ENCODE results near the gene DCUN1D2.

Gene DCUN1D2

GRCh38 chr13:113420833-113421600 is 69.5 kb downstream of the DCUN1D2 start:
- DNase-seq = no peak

- no peak for DNase-seq
Observed at GRCh38 chr13:113420232-113420631, 70.3 kb downstream of the DCUN1D2 start.

DNA sequence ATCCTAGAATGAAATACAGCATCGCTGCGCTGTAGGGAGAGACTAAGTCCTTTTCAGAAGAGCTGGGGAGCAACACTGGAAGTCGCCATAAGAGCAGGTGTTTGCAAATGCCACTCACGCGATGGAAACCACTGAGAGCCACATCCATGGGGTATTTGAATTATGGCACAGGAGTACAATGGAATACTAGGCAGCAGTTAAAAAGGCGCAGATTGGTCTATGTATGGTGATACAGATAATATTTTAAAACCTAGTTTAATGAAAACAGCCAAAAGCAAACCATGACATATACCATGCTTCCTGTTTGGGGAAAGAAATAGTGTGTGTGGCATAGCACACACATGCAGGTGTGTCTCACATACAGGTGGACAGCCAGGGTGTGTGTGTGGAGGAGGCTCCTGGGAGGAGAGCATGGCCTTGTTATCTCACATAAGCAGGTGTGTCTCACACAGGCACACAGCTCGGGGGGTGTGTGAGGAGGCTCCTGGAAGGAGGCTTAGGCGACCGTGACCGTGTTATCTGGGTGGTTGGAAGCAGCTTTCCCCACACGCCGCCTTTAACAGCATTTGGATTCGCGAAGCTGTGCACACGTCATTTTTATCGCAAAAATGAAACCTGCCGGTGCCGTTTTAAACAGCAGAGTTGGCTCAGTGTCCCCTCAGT is 70.8 kb downstream of the DCUN1D2 start:
- DNase-seq = no peak

- DNase-seq = no peak
Observed at GRCh38 chr13:113418722-113419049, 71.8 kb downstream of the DCUN1D2 start.

GRCh38 chr13:113417836-113418721 is 72.4 kb downstream of the DCUN1D2 start:
- DNase-seq = no peak

DNA sequence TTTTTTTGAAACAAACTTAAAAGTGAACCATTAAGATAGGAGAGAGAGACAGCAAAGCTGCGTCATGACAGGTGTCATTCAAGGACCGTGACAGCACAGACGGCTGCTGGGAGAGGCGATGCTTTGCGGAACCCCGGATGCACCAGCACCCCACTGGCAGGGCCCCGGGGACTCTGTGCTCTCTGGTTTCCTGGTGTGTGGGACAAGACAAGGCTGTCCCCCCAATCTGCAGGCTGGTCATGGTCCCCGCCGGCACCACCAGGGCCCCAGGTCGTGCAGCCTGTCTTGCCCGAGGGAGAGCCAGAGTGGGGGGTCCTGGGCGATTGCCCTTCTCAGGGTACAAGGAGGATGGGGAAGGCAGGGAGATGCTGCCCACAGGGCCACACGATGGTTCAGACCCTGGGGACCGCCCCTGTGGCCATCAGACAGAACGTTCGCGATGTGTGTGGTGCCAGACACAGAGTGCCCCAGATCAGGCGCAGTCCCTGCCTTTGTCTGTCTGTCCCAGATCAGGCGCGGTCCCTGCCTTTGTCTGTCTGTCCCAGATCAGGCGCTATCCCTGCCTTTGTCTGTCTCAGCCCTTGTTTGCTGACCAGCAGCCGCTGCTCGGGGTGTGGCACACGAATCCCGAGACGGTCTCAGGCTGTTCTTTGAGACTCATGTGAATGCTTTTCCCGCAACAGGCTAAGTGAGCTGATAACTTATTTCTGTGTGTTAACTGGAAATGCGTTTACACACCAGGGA is 73.3 kb downstream of the DCUN1D2 start:
- DNase-seq = no peak

GRCh38 chr13:113415825-113416224 is 74.7 kb downstream of the DCUN1D2 start:
- DNase-seq = no peak

DNA sequence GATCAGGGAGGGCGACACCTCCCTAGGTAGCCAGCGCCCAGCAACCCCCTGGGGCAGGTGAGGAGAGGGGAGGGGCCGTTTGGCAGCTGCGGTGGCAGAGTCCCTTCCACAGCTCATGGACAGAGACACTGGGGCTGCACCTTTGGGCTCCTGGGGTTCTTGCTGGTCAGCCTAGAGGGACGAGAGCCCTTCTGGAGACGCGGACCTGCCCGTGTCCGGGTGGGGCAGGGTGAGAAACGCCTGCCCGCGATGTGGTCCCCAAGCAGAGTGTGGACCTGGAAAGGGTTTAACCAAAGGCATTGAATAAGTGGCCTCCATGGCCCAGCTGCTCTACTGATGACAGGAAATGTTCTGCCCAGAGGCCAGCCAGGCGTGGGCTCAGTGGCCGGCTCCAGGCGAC is 75.5 kb downstream of the DCUN1D2 start:
- DNase-seq = no peak

DNA sequence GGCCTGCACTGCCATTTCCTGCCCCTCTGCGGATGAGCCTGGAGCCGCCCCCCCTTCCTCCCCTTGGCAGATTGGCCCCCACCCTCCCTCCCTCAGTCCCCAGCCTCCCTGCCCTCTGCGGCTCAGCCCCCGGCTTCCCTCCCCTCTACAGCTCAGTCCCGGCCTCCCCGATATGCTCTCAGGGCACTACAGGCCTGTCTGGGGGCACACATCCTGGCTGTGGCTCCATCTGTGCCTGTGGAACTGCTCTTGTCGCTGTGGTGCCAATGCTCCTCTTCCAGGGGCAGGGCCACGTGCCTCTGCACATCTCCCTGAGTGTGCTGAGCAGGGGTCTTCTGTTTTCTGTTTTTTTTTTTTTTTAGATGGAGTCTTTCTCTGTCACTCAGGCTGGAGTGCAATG is 76.2 kb downstream of the DCUN1D2 start:
- no peak for DNase-seq

DNA sequence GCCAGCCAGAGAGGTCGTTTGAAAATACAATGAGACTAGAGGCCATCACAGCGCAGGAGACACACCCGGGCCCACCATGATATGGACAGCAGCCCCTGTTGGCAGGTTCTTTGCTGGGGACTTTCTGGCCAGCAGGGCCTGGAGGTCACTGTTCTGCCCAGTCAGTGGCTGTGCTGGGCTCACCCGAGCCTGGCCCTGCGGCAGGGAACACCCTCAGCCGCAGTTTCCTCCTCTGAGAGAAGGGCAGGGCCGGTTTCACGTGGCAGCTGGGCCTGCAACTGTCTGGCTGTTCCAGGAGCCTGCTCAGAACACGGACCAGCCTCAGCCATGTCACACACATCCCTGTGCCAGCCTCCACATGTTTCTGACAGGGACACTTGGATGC is 76.6 kb downstream of the DCUN1D2 start:
- DNase-seq = no peak

- DNase-seq = no peak
Observed at GRCh38 chr13:113413178-113413897, 77.2 kb downstream of the DCUN1D2 start.

GRCh38 chr13:113412440-113412839 is 78.1 kb downstream of the DCUN1D2 start:
- DNase-seq = no peak

- DNase-seq = no peak
Observed at GRCh38 chr13:113411216-113412023, 79.1 kb downstream of the DCUN1D2 start.

GRCh38 chr13:113410472-113411201 is 79.9 kb downstream of the DCUN1D2 start:
- no peak for DNase-seq

GRCh38 chr13:113408562-113408961 is 81.9 kb downstream of the DCUN1D2 start:
- no peak for DNase-seq

DNA sequence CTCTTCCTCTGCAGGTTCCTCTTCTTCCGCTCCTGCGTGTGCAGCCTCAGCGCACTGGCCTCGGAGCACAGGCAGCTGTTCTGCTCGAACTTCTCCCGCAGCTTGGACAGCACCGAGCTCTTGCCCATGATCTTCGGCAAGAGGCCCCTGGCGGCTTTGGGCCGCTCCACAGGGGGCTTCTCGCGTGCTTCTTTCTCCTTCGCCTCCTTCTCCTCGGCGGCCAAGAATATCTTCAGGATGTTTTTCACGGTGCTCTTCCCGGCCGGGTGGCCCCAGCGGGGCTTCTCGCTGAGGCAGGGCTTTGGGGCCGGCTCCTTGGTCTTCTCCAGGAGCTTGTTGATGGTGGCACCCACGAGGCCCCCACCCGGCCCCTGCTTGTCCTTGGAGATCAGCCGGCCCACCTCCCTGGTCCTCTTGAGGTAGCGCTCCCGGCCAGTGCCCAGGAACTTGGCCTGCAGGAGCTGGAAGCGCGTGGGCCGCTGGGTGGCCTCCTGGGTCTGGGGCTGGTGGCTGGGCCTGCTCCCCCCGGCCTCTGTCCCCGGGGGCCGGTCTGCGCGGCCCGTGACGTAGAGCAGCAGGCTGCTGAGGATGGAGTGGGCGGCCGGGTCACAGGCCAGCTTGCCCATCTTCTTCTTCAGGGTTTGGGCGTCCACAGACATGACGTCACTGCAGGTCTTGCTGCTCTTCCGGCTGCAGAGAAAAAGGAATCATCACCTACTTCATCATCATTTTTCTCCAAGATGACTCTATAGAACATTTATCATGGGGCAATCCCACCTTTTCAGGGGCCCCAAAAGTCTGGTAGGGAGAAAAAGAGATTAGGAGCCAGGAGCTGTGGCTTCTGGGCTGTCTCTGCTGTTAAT is 82.7 kb downstream of the DCUN1D2 start:
- no peak for DNase-seq

DNA sequence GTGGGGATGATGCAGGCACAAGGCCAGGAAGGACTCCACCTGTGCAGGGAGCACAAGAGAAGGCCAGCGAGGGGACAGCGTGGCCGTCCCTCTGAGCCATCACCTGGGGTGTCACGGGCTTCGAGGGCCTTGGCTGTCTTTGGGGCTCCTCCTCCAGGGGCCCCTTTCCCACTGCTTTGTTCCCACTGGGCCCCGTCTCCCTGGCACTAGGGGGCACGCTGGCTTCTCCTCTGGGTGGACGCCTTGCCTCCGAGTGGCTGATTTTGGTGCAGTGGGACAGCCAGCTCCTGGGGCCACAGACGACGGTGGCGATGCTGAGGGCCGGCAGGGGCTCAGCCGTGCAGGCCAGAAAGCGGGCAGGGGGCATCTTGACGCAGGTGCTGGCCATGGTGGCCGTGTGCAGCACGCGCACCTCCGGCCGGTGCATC is 83.4 kb downstream of the DCUN1D2 start:
- no peak for DNase-seq

DNA sequence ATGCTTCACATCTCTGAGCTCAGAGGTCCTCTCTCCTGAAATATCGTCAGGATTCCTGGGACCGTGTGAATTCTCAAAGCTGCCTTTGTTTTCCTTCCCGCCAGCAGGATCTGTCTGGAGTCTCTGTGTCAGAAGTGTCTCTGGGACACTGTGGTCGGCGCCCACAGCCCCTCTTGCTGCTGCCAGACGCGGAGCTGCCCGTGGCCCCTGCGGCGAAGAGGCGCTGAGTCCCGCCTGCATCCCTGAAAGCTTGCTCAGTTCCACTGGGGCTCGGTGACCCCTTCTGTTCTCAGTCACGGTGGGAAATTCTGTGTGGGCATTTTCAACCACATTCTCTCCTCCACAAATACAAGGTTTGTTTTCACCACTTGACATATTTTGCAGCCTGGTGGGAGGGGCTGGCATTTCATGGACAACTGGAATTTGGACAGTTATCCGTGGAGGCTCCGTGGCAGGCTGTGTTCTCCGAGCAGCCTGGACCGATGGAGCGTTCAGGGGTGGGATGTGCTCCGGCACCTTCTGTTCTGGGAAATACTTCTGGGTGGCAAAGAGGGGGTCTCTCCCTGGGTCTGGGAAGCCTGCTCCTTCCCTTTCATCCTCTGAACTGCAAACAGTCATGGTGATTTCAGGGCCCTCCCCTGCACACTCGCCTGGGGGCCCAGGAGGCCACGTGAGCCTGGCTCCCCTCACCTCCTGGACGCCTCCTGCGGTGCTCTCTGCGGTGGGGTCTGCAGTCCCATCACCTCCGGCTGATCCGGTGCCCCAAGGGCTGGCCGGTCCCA is 84.0 kb downstream of the DCUN1D2 start:
- DNase-seq = no peak

Measured in NCI-H2171 (cell line).